ENCODE results near the gene KLHL35.

DNA sequence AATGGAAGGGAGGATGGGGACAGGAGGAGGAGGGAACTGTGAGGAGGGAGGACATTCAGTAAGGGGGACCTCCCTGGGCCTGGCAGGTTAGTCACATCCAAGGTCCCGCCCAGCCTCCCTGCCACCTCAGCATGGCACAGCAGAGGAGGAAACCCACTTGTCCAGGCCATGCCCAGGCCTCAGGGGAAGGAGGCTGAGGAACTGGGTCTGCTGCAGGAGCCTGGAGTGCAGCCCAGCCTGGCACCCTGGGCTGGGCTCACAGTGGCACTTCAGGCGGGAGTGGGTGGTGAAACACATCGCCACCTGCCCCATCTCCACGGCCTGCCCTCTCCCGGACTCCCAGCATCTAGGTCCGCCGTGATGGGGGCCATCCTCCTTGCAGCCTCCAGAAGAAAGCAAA, 17.2 kb upstream of the KLHL35 start:
- TF ChIP-seq POLR2AphosphoS5 (IDR thresholded peaks at IDR 0.05) (no peak), POLR2A (IDR thresholded peaks at IDR 0.05) (no peak), EP300 (IDR thresholded peaks at IDR 0.05; ENCODE audit: low read depth) (no peak)
- TF ChIP-seq, protein P1, sequence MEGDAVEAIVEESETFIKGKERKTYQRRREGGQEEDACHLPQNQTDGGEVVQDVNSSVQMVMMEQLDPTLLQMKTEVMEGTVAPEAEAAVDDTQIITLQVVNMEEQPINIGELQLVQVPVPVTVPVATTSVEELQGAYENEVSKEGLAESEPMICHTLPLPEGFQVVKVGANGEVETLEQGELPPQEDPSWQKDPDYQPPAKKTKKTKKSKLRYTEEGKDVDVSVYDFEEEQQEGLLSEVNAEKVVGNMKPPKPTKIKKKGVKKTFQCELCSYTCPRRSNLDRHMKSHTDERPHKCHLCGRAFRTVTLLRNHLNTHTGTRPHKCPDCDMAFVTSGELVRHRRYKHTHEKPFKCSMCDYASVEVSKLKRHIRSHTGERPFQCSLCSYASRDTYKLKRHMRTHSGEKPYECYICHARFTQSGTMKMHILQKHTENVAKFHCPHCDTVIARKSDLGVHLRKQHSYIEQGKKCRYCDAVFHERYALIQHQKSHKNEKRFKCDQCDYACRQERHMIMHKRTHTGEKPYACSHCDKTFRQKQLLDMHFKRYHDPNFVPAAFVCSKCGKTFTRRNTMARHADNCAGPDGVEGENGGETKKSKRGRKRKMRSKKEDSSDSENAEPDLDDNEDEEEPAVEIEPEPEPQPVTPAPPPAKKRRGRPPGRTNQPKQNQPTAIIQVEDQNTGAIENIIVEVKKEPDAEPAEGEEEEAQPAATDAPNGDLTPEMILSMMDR (IDR thresholded peaks at IDR 0.05): no peak
